PC-3 (cell line): Measurements from ENCODE around the gene UMODL1.

ENCODE experiments used
- EZH2 ChIP-seq: fragments of 300-600 bp; sonication (generic); IDR thresholded peaks from one replicate; pipeline ENCODE4 v1.6.1; 2017; ENCODE audit warnings: antibody characterized with exemption, mild to moderate bottlenecking, low read length; ENCODE audit not compliant: unreplicated experiment
- TF ChIP-seq, protein P1 (sequence below): fragments of 300-600 bp; sonication (generic); conservative IDR thresholded peaks from 2 replicates; pipeline ENCODE4 v1.5.1; 2017; ENCODE audit warnings: antibody characterized with exemption, low read depth, mild to moderate bottlenecking, low read length

DNA sequence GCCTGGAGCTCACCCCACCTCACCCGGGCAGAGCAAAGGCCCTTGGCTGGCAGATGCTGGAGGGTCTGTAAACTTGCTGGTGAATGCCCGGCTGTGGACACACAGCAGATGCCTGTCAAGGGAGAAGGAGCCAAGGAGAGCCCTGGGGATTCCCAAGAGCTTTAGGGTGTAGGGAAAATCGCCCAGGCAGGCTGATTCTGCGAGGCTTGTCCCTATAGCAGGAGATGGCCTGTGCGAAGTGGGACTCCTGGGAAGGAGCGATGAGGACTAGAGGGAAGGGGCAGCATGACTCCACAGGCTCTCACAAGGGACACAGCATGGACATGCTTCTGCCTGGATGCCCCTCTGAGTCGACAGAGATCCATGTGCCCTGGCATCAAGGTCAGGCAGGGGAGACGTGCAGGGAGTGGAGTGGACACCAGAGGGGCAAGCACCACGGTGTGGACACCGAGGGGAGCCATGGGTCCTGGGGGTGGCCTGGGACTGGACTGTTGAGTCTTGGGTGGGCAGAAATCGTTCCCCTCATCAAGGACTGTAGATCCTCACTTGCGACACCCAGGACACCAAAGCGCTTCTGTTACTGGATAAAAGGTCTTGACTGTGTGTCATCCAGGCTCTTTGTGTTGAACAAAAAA is 76.4 kb downstream of the UMODL1 start:
- TF ChIP-seq, protein P1, sequence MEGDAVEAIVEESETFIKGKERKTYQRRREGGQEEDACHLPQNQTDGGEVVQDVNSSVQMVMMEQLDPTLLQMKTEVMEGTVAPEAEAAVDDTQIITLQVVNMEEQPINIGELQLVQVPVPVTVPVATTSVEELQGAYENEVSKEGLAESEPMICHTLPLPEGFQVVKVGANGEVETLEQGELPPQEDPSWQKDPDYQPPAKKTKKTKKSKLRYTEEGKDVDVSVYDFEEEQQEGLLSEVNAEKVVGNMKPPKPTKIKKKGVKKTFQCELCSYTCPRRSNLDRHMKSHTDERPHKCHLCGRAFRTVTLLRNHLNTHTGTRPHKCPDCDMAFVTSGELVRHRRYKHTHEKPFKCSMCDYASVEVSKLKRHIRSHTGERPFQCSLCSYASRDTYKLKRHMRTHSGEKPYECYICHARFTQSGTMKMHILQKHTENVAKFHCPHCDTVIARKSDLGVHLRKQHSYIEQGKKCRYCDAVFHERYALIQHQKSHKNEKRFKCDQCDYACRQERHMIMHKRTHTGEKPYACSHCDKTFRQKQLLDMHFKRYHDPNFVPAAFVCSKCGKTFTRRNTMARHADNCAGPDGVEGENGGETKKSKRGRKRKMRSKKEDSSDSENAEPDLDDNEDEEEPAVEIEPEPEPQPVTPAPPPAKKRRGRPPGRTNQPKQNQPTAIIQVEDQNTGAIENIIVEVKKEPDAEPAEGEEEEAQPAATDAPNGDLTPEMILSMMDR: no peak
- TF ChIP-seq EZH2: no peak
